GM19324 (cell line): ENCODE measurements around the gene GCNA.

Experiments
- ATAC-seq: cut with Tn5 transposase; IDR thresholded peaks from one replicate; pipeline ENCODE4 v1.9.1; 2021; ENCODE audit warnings: mild to moderate bottlenecking, moderate library complexity; ENCODE audit not compliant: unreplicated experiment, low FRiP score

Gene GCNA

GRCh38 chrX:71578253-71579135, at the start of gene GCNA:
Gene GCNA (plus strand): TSS chrX:71578437. CDS start chrX:71580822, 2,385 bp downstream.
- no peak for ATAC-seq

GRCh38 chrX:71532078-71532752, 46.0 kb upstream of the GCNA start:
- ATAC-seq, result peak; percentile 7

GRCh38 chrX:71532753-71533425, 45.3 kb upstream of the GCNA start, which contains the start of gene OGT:
Gene OGT (plus strand): TSS chrX:71533104. CDS start chrX:71533300, 196 bp downstream.
- ATAC-seq, result peak; percentile 87

GRCh38 chrX:71533516-71533850, 44.8 kb upstream of the GCNA start:
- ATAC-seq, result no peak

GRCh38 chrX:71533851-71534561, 44.2 kb upstream of the GCNA start:
- ATAC-seq, result no peak

- no peak for ATAC-seq
These were observed 43.3 kb upstream of the GCNA start for GRCh38 chrX:71534773-71535544.

GRCh38 chrX:71536285-71536684, 42.0 kb upstream of the GCNA start:
- ATAC-seq, result no peak

GRCh38 chrX:71537743-71538142, 40.5 kb upstream of the GCNA start:
- ATAC-seq, result no peak

GRCh38 chrX:71540801-71541200, 37.4 kb upstream of the GCNA start:
- ATAC-seq, result peak; percentile 22

GRCh38 chrX:71541210-71542022, 36.8 kb upstream of the GCNA start:
- peak; percentile 73 for ATAC-seq

- ATAC-seq, result no peak
These were observed 35.8 kb upstream of the GCNA start for GRCh38 chrX:71542411-71542810.

GRCh38 chrX:71542825-71543224, 35.4 kb upstream of the GCNA start:
- no peak for ATAC-seq

GRCh38 chrX:71543316-71543715, 34.9 kb upstream of the GCNA start:
- ATAC-seq, result no peak

GRCh38 chrX:71545364-71545763, 32.9 kb upstream of the GCNA start:
- ATAC-seq, result no peak

GRCh38 chrX:71546879-71547278, 31.4 kb upstream of the GCNA start:
- ATAC-seq, result no peak

GRCh38 chrX:71547339-71547738, 30.9 kb upstream of the GCNA start:
- ATAC-seq, result no peak

GRCh38 chrX:71549986-71550385, 28.3 kb upstream of the GCNA start:
- no peak for ATAC-seq

- no peak for ATAC-seq
These were observed 27.7 kb upstream of the GCNA start for GRCh38 chrX:71550578-71550977.

- ATAC-seq, result no peak
These were observed 22.2 kb upstream of the GCNA start for GRCh38 chrX:71556036-71556435.
